GM19193 (cell line): ENCODE results near the gene TLCD1.

Source experiments
- POLR2A ChIP-seq: IDR thresholded peaks from 4 replicates; pipeline ENCODE4 v1.6.1; 2011; ENCODE audit not compliant: insufficient read depth, insufficient read length; ENCODE audit errors: extremely low read depth

Gene TLCD1

GRCh38 chr17:28700830-28701492, 25.1 kb downstream of the TLCD1 start:
- no peak for TF ChIP-seq POLR2A

DNA sequence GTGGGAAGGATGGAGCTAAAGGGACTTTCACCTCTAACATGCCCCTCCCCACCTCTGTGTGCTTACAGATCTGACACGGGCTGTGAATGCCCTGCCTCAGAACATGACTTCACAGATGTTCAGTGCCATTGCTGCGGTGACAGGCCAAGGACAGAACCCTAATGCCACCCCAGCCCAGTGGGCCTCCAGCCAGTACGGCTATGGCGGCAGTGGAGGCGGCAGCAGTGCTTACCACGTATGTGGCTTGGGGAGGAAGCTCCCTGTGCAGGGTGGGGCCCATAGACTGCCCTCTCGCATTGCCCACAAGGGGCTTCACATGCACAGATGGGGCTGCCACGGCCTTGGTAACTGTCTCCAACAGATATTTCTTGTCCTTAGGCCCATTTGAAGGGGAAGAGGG, 25.8 kb downstream of the TLCD1 start:
- TF ChIP-seq POLR2A: no peak

GRCh38 chr17:28698253-28698941, 27.6 kb downstream of the TLCD1 start:
- no peak for TF ChIP-seq POLR2A

GRCh38 chr17:28693869-28694268, 32.2 kb downstream of the TLCD1 start:
- TF ChIP-seq POLR2A: no peak

DNA sequence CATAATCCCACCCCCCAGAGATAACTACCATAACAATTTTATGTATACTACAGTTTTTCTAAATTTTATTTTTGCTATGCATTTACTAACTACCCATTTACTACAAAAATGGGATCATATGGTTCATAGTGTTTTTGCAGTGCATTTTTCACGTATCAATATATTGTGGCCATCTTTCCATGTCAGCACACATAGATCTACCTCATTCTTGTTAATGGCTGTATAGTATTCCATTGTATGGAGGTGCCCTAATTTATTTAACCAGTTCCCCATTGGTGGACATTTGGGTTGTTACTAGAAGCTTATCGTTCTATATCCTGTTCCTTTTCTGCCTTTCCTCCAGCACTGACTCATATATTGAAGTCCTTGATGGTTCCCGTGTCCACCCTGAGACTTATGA, 37.0 kb downstream of the TLCD1 start:
- TF ChIP-seq POLR2A: no peak

GRCh38 chr17:28688481-28688880, 37.6 kb downstream of the TLCD1 start:
- TF ChIP-seq POLR2A: no peak

- no peak for TF ChIP-seq POLR2A
Measured at GRCh38 chr17:28686296-28686695, 39.7 kb downstream of the TLCD1 start.

- TF ChIP-seq POLR2A: no peak
Measured at GRCh38 chr17:28685366-28685765, 40.7 kb downstream of the TLCD1 start.

GRCh38 chr17:28684963-28685362, 41.1 kb downstream of the TLCD1 start:
- no peak for TF ChIP-seq POLR2A

DNA sequence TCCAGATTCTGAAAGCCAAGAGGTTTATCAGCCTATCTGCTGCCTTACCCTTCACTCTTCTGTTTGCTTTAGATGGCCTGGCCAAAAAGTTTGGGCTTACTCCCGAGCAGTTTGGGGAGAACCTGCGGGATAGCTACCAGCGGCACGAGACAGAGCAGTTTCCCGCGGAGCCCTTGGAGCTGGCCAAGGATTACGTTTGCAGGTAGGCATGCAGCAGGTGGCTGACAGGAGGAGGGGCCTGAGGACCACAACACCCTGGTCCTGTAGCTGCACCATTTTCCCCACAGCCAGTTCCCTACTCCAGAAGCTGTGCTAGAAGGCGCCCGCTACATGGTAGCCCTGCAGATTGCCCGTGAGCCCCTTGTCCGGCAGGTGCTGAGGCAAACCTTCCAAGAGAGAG, 43.4 kb downstream of the TLCD1 start:
- TF ChIP-seq POLR2A: no peak

GRCh38 chr17:28675980-28676379, 50.1 kb downstream of the TLCD1 start:
- TF ChIP-seq POLR2A: no peak

DNA sequence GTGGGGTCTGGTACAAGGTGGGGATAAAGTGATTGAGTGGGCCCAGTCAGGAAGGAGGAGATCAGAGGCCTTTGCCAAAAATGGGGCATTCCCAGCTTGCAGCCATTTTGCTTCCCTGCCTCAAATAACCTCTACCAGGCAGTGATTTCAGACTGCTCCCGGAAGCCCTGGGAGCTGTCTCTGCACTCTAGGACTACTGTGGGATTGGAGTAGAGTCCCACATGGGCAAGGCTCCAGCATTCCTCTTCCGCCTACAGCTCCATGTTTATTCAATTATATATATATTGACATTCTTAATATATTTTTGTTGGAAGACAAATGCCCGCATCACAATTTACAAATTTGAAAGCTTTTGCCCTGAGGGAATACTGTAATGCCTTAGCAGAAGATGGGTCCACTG, 50.5 kb downstream of the TLCD1 start:
- TF ChIP-seq POLR2A: no peak
